Nephron (organoid): ENCODE data around the gene MON2.

Experiments
- H3K27ac Mint-ChIP-seq, 3 experiments: 2 replicates each; pipeline ENCODE4 v1.8.0; 2020; ENCODE audit warnings: mixed read lengths in 3 of 3, mild to moderate bottlenecking in 2 of 3, moderate library complexity in 1 of 3
- H3K27me3 Mint-ChIP-seq: 2 replicates; pipeline ENCODE4 v1.8.0; 2021; ENCODE audit warnings: low read depth, mild to moderate bottlenecking, moderate library complexity, mixed read lengths
- H3K36me3 Mint-ChIP-seq: 2 replicates; pipeline ENCODE4 v1.8.0; 2020; ENCODE audit warnings: low read depth, mixed read lengths
- H3K4me1 Mint-ChIP-seq: 2 replicates; pipeline ENCODE4 v1.8.0; 2020; ENCODE audit warnings: mixed read lengths
- H3K4me3 Mint-ChIP-seq, 3 experiments: 2 replicates each; pipeline ENCODE4 v1.8.0; 2020; ENCODE audit warnings: mild to moderate bottlenecking in 3 of 3, mixed read lengths in 3 of 3, moderate library complexity in 2 of 3
- H3K9me3 Mint-ChIP-seq: 2 replicates; pipeline ENCODE4 v1.8.0; 2020; ENCODE audit warnings: mixed read lengths
- TF ChIP-seq, protein P1 (sequence below), 3 experiments: fragments of 200-600 bp; sonication (generic); IDR thresholded peaks; one replicate each; pipeline ENCODE4 v1.5.0; 2021; ENCODE audit warnings: antibody characterized with exemption in 3 of 3; ENCODE audit not compliant: unreplicated experiment in 3 of 3

Gene MON2

DNA sequence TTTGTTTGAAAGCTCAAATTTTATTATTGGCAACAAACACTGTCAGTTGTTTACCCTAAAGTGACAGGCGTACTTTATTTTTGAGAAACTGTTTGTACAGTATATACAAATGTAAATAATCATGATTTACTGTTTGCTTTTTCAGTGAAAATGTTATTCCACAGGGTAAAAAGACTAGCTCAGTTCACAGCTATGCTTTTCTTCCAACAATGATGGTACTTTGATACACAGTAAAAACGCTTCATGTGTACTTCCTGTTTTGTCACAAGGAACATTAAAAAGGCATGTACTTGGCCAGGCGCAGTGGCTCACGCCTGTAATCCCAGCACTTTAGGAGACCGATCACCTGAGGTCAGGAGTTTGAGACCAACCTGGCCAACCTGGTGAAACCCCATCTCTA lies 53.7 kb downstream of the MON2 start:
- H3K27ac Mint-ChIP-seq, result no peak overlapping the region
- no peaks in the 10 kb centered on the region for H3K9me3 Mint-ChIP-seq
- peaks cover 35% of the 10 kb centered on the region for H3K36me3 Mint-ChIP-seq

DNA sequence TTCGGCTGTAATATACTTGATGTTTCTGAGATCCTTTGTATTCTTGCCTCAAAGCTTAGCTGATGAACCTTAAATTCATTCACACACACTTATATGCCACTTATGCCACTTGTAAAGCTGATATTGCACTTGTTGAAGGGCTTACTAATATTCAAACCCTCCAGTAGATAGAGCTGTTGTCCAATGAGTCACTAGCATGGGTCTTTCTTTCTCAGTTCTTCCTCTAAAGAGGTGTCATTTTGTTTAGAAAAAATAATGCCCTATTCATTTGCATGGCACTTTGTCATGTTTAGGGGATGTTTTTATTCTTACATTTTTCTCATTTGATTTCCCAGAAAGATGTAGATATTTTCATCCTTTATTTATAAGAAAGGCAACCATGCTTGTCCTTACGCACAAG lies 56.4 kb downstream of the MON2 start:
- no peaks in the 10 kb centered on the region for H3K9me3 Mint-ChIP-seq
- peaks cover 27% of the 10 kb centered on the region for H3K36me3 Mint-ChIP-seq
- H3K4me1 Mint-ChIP-seq, result no peaks in the 10 kb centered on the region
- H3K4me3 Mint-ChIP-seq, result no peak overlapping the region
- TF ChIP-seq, protein P1, sequence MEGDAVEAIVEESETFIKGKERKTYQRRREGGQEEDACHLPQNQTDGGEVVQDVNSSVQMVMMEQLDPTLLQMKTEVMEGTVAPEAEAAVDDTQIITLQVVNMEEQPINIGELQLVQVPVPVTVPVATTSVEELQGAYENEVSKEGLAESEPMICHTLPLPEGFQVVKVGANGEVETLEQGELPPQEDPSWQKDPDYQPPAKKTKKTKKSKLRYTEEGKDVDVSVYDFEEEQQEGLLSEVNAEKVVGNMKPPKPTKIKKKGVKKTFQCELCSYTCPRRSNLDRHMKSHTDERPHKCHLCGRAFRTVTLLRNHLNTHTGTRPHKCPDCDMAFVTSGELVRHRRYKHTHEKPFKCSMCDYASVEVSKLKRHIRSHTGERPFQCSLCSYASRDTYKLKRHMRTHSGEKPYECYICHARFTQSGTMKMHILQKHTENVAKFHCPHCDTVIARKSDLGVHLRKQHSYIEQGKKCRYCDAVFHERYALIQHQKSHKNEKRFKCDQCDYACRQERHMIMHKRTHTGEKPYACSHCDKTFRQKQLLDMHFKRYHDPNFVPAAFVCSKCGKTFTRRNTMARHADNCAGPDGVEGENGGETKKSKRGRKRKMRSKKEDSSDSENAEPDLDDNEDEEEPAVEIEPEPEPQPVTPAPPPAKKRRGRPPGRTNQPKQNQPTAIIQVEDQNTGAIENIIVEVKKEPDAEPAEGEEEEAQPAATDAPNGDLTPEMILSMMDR (IDR thresholded peaks at IDR 0.05; ENCODE audit: unreplicated experiment in 3 of 3), result no peak
- H3K27me3 Mint-ChIP-seq, result no peaks in the 10 kb centered on the region
- H3K27ac Mint-ChIP-seq, result no peak overlapping the region

More for the DNA sequence above, 53.7 kb downstream of the MON2 start:
- no peak overlapping the region for H3K4me3 Mint-ChIP-seq
- TF ChIP-seq, protein P1 (IDR thresholded peaks at IDR 0.05; ENCODE audit: unreplicated experiment in 3 of 3), result no peak
- H3K4me1 Mint-ChIP-seq, result no peaks in the 10 kb centered on the region
- no peaks in the 10 kb centered on the region for H3K27me3 Mint-ChIP-seq

DNA sequence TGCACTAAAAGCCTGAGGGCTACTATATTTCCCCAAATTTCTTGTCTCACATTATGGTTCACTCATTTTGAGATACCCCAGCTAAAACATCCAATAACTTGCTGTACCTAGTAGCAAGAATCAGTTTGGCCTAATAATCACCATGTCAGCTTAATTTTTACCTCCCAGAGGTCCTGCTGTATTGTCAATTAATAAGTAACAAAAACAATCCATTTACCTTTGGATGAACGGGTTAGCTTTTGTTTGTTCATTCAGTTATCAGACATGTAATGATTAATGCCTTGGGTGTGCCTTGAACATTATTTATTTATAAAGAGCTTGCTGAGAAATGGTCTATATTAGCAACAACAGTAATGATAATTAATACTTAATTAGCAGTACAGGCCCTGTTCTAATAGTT lies 57.0 kb downstream of the MON2 start:
- Mint-ChIP-seq H3K4me1 (no peaks in the 10 kb centered on the region), H3K27ac (no peak overlapping the region)
- TF ChIP-seq, protein P1 (IDR thresholded peaks at IDR 0.05; ENCODE audit: unreplicated experiment in 3 of 3), result no peak

DNA sequence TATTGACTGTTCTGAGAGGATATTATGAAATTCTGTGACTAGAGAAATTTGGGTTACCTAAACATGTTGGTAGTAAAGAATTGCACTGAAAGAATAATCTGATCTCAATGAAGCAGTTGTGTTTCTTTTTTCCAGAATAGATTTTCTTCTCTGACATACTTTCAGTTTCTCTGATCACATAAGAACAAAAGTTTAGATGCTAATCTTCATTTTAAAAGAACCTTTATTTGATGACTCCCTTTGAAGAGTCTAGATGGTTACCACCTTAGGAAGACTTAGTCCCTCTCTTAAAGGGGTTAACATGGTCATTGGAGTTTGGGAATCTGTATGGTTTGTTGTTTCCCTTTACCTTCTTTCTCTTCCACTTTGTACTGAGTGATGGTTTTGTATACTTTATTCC lies 58.6 kb downstream of the MON2 start:
- Mint-ChIP-seq H3K4me3 (no peak overlapping the region), H3K9me3 (no peaks in the 10 kb centered on the region), H3K4me1 (no peaks in the 10 kb centered on the region), H3K36me3 (peaks cover 24% of the 10 kb centered on the region), H3K27ac (no peak overlapping the region), H3K27me3 (no peaks in the 10 kb centered on the region)
- TF ChIP-seq, protein P1 (IDR thresholded peaks at IDR 0.05; ENCODE audit: unreplicated experiment in 3 of 3), result no peak

More for the DNA sequence above, 57.0 kb downstream of the MON2 start:
- H3K36me3 Mint-ChIP-seq, result peaks cover 24% of the 10 kb centered on the region
- H3K27me3 Mint-ChIP-seq, result no peaks in the 10 kb centered on the region
- no peaks in the 10 kb centered on the region for H3K9me3 Mint-ChIP-seq
- H3K4me3 Mint-ChIP-seq, result no peak overlapping the region

DNA sequence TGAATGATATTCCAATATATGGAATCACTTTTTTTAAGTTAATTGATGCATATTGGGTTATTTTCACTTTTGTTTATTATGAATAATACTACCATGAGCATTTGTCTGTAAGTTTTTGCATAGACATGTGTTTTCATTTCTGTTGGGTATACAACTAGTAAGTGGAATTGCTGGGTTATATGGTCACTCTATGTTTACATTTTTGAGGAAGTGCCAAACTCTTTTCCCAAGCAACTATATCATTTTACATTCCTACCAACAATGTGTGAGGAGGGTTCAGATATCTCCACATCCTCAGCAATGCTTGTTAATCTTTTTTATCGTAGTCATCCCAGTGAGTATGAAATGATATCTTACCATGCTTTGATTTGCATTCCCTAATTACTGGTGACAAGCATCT lies 64.0 kb downstream of the MON2 start:
- Mint-ChIP-seq H3K4me3 (no peak overlapping the region), H3K4me1 (peaks cover 4% of the 10 kb centered on the region), H3K9me3 (no peaks in the 10 kb centered on the region), H3K27ac (no peak overlapping the region), H3K27me3 (no peaks in the 10 kb centered on the region), H3K36me3 (peaks cover 54% of the 10 kb centered on the region)
- TF ChIP-seq, protein P1 (IDR thresholded peaks at IDR 0.05; ENCODE audit: unreplicated experiment in 3 of 3), result no peak

DNA sequence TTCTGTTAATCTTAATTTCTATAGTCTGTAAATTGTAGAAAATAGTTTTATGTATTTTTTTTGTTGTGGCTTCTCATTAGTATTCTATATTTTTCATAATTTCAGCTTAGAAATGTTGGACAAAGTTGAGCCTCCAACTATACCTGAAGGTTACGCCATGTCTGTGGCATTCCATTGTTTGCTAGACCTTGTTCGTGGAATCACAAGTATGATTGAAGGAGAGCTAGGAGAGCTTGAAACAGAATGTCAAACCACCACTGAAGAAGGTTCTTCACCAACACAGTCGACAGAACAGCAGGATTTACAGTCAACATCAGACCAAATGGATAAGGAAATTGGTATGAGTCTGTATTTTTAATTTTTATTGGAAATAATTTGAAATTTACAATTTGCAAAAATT lies 65.7 kb downstream of the MON2 start:
- peaks cover 5% of the 10 kb centered on the region for H3K4me1 Mint-ChIP-seq
- peaks cover 54% of the 10 kb centered on the region for H3K36me3 Mint-ChIP-seq

More for the DNA sequence above, 65.7 kb downstream of the MON2 start:
- TF ChIP-seq, protein P1 (IDR thresholded peaks at IDR 0.05; ENCODE audit: unreplicated experiment in 3 of 3), result no peak
- Mint-ChIP-seq H3K9me3 (no peaks in the 10 kb centered on the region), H3K4me3 (no peak overlapping the region), H3K27me3 (no peaks in the 10 kb centered on the region), H3K27ac (no peak overlapping the region)
